Activated T-cell treated with anti-CD3 and anti-CD28 coated beads for 24 hours (primary cell): ENCODE measurements around the gene ADAMTS2.

ENCODE experiments used
- DNase-seq: peaks from one replicate; pipeline ENCODE4 v3.0.0-alpha.2; 2020; ENCODE audit warnings: low read depth

The ADAMTS2 gene

GRCh38 chr5:179266291-179267070, 78.8 kb downstream of the ADAMTS2 start:
- no peak for DNase-seq

GRCh38 chr5:179265514-179266290, 79.6 kb downstream of the ADAMTS2 start:
- no peak for DNase-seq

GRCh38 chr5:179264783-179265513, 80.3 kb downstream of the ADAMTS2 start:
- no peak for DNase-seq

- DNase-seq: no peak
These were observed 81.0 kb downstream of the ADAMTS2 start for GRCh38 chr5:179264053-179264782.

GRCh38 chr5:179263391-179264052, 81.7 kb downstream of the ADAMTS2 start:
- no peak for DNase-seq

GRCh38 chr5:179262126-179262920, 82.9 kb downstream of the ADAMTS2 start:
- no peak for DNase-seq

GRCh38 chr5:179261301-179262125, 83.7 kb downstream of the ADAMTS2 start:
- no peak for DNase-seq

- DNase-seq: no peak
These were observed 84.8 kb downstream of the ADAMTS2 start for GRCh38 chr5:179260324-179261070.

- DNase-seq: no peak
These were observed 85.4 kb downstream of the ADAMTS2 start for GRCh38 chr5:179259731-179260323.

GRCh38 chr5:179258922-179259730, 86.1 kb downstream of the ADAMTS2 start:
- no peak for DNase-seq

- no peak for DNase-seq
These were observed 87.0 kb downstream of the ADAMTS2 start for GRCh38 chr5:179258001-179258921.

GRCh38 chr5:179257176-179257682, 88.0 kb downstream of the ADAMTS2 start:
- DNase-seq: no peak

GRCh38 chr5:179256328-179257175, 88.7 kb downstream of the ADAMTS2 start:
- DNase-seq: no peak

- no peak for DNase-seq
These were observed 89.5 kb downstream of the ADAMTS2 start for GRCh38 chr5:179255527-179256327.
